NOMO-1 (cell line): ENCODE data around the gene CHORDC1.
"Not testable (repeated sequence)": the region's sequence is repeated elsewhere in the genome, so short reads cannot be mapped to it uniquely, and the experiment has no call there.

Source experiments
- DNase-seq, 2 experiments: peaks; one replicate each; lab custom pipeline; 2025; ENCODE audit not compliant: unreplicated experiment in 2 of 2; lab: John Stamatoyannopoulos, UW

CHORDC1 gene

DNA sequence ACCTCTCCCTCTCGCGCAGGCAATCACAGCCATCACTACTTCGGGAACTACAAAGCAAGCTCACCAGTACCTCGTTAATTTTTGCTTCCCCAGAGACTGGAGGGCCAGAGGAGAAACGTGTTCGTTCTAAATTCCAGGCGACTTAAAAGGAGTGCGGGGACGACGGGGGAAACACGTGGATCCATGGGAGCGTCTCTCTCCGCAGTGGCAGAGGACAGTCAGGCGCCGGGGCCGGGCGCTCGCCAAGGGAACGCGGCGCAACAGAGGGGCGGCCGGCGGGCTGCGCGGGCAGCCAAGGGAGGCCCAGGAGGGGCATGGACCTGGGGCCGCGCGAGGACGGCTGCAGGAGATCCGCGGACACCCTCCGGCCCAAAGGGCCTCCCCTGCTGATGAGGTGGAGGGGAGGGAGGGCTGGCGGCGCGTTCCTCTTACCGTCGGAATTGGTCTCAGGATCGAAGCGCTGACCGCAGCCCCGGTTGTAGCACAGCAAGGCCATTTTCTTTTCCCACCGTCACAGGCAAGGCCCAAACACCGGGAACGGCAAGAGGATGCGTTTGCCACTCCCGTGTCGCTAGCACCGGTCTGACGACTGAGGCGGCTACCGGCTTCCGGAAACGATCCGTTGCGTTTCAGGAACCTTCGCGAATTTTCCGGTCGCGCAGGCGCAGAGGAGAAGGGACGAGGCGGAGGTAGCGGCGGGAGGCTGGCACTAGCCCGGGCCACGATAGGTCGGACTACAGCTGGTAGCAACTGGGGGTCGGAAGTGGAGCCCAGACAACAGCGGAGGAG lies at the start of gene CHORDC1:
Gene CHORDC1 (minus strand): TSS at position 591 of the 789 bp plus-strand sequence. CDS start 95 bp downstream, at position 496.
- peak; percentile 78 to 82 for DNase-seq

DNA sequence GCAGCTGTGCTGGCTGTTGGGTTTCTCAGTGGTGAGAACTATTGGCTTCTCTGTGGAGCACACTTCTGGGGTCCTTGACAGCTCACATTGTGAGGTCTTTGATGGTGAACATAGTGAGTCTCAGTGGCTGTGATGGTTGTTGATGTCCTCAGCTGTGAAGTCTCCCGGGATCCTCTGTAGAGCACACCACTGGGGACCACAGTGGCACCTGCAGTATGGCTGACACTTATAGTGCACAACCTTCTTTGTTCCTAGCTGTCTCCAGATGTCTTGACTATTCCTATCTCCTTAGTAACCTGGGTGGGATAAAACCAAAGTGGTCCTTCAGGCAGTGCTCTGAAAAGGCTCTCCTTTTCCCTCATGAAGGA lies 34.3 kb upstream of the CHORDC1 start:
- DNase-seq, result no peak

DNA sequence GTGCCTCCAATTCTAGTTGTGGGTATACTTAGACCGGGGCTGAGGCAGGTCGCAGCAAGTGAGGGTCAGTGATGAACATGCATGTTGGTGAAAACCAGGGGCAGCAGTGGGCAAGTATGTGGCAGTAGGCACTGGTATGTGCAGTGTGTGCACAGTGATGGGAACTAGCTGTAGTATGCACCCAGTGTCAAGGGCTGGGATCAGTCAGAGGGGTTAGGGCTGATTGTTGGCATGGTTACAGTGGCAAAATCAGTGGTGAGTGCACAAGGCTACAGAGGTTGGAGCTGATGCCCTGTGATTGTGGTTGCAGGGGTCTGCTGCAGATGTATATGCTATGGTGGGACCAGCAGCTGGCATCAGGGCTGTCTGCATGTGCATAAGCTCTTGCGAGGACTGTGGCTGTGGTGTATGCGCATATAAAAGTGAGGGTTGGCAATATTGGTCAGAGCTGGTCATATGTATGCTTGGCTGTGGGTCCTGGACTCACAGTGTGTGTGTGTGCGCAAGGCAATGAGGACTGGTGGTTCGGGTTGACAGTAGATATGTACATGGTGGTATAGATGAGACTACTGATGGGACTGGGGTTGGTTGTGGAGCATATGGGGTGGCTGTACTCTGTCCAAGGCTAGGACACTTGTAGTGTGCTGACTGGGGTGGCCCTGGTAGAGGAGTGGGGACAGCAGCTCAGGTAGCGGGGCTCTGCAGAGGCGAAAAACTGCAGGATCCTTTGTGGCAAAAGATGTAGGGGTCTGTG lies 33.7 kb upstream of the CHORDC1 start:
- no peak for DNase-seq

DNA sequence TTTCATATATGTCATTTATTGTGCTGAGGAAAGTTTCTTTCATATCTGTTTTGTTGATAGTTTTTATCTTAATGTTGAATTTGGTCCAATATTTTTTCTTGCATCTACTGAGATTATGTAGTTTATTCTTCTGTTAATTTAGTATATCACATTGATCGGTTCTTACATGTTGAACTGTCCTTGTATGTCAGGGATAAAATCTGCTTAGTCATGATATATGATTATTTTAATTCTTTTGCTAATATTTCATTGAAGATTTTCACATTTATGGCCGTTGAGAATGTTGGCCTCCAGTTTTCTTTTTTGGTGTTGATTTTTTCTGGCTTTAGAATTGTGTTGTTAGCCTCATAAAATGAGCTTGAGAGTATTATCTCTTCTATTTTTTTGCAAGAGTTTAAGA lies 31.2 kb upstream of the CHORDC1 start:
- DNase-seq, result no peak

DNA sequence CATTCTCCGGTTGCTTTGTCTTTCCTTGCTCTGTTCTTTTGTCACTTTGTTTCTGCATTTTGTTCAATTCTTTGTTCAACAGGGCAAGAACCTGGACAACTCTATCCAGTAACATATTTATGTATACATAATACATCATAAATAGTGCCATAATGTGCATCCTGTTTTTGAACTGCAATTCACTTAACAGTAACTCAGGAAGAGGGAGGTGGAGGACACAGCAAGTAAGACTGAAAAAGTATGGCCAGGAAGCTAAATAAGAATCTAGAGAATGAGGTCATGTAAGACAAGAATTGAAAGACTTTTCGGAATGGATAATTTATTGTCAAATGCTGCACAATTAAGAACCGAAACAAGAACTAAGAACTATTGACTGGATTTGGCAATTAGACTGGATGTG lies 29.2 kb upstream of the CHORDC1 start:
- DNase-seq, result peak; percentile 18 to 62

DNA sequence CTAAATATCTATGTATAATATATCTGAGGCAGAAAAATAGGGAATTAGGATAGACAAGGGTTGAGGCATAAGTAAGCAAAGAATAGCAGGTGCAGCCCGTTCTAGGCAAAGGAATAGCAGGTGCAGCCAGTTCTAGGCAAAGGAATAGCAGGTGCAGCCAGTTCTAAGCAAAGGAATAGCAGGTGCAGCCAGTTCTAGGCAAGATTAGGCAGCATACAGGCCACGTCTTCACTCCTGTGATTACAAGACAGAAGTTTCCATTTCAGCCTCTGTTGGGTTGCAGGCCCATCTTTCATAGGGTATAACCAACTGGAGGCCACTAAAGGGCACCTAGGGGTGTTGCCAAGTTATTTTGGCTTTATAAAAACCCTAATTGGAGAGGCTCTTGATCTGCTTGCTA lies 28.8 kb upstream of the CHORDC1 start:
- DNase-seq, result no peak

DNA sequence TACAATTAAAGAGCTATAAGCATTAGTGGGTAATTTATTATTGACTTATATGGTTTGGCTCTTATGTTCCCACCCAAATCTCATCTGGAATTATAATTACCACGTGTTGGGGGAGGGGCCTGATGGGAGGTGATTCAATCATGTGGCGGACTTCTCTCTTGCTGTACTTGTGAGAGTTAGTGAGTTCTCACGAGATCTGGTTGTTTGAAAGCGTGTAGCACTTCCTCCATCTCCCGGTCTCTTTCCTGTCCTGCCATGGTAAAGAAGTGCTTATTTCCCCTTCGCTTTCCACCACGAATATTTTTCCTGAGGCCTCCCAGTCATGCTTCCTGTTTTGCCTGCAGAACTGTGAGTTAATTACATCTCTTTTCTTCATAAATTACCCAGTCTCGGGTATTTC lies 28.1 kb upstream of the CHORDC1 start:
- DNase-seq, result peak; percentile 8 to 21

DNA sequence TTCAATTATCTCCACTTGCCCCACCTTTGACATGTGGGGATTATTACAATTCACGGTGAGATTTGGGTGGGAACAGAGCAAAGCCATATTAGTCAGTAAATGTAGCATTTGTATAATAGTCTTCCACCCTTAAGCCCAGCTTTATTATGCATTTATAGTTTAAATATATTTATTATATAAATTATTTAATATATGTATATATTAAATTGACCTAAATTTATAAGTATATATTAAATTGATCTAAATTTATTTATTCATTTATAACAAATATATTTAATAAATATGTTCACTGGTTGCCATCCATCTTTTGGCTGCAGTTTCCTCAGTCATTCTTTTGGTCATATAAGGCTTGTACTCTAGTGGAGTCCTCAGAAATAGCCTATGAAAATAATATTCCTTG lies 23.6 kb upstream of the CHORDC1 start:
- no peak for DNase-seq

DNA sequence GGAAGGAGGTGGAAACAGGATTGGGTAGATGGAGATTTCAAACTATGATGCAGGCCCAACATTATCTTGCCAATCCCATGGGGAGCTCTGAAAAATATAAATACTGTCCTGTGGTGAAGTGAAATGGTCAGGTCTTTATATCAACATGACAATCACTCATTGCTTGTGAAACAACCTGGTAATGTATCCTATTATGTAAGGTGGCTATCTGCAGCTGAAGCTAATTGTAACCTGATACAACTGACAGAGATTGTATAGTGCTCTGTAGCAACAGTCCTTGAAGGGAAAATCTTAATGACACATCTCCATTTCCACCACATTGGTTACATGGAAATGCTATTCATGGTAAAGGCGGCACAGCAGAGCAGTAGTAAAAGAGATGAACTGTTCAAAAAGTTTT lies 20.7 kb upstream of the CHORDC1 start:
- DNase-seq, result no peak

DNA sequence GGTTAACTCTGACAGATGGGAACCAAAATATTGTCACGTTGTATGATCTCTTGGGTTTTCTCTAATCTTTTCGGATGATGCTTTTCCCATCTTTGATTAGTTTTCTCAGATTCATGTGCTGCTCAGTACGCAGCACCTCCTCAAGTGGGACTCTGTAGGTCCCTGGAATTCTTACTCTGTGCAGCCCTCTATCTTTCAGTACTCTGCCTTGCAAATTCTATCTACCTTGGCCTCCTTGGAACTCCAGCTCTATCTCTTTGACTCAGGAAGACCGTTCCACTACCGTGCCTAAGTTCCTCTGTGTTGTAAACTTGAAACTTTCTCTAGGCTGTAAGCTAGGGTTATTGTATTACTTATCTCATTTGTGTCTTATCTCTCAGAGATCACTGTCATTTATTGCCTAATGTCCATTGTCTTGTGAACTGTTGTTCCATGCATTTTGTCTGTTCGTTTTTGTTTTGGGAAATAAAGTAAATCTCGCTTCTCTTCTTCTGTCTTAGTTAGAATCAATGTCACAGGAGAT lies 20.1 kb upstream of the CHORDC1 start:
- DNase-seq, result no peak

DNA sequence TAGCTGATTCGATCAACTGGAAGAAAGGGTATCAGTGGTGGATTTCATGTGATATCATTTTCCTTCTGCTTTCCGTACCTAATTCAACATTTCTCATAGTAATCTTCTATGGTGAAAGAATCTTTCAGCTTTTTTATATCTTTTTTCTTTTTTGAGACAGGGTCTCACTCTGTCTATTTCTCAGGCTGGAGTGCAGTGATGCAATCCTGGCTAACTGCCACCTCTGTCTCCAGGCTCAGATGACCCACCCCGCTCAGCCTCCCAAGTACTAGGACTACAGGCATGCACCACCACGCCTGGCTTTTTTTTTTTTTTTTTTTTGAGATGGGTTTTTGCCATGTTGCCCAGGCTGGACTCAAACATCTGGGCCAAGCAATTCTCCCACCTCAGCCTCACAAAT lies 18.6 kb upstream of the CHORDC1 start:
- DNase-seq, result no peak

DNA sequence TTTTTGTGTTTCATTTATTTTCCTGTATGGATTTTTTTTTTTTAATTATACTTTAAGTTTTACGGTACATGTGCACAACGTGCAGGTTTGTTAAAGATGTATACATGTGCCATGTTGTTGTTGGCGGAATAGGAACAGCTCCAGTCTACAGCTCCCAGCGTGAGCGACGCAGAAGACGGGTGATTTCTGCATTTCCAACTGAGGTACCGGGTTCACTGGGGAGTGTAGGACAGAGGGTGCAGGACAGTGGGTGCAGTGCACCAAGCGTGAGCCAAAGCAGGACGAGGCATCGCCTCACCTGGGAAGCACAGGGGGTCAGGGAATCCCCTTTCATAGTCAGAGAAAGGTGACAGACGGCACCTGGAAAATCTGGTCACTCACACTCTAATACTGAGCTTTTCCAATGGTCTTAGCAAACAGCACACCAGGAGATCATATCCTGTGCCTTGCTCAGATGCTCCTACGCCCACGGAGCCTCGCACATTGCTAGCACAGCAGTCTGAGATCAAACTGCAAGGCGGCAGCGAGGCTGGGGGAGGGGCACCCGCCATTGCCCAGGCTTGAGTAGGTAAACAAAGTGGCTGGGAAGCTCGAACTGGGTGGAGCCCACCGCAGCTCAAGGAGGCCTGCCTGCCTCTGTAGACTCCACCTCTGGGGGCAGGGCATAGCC lies 17.3 kb upstream of the CHORDC1 start:
- not testable (repeated sequence) for DNase-seq

DNA sequence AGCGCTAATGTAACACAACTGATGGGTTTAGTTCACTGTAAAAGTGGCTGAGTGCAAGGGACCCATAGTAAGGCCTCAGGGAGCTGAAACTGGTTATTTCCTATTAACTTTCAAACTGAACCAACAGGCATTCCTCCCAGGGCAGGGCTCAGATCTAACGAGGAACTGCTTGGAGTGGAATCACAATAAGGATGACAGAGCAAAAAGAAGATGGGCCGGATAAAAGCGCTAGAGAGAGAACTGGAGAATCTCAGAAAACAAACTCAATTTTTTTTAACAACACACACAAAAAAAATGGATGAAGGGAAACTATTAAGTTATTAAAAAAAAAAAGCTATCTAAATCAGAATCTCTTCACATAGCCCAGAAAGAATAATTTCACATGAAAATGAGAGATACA lies 14.2 kb upstream of the CHORDC1 start:
- DNase-seq, result no peak

DNA sequence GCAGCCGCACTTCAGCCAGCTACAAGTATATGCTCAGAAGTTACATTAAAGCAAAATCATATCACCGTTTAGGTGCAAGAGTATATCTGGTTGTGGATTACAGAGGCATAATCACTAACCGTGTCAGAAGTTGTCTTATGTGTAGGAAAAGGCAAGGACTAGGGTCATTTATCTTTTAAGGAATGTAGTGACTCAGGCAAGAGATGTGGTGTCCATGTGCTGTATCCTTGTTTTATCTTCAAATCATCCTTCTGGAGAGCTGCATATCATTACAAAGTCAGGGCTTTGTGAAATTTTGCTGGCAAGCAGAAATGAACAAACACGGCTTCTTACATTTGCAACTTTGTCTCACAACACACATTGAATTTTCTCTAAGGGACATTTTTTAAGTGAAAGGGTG lies 12.7 kb upstream of the CHORDC1 start:
- DNase-seq, result no peak

DNA sequence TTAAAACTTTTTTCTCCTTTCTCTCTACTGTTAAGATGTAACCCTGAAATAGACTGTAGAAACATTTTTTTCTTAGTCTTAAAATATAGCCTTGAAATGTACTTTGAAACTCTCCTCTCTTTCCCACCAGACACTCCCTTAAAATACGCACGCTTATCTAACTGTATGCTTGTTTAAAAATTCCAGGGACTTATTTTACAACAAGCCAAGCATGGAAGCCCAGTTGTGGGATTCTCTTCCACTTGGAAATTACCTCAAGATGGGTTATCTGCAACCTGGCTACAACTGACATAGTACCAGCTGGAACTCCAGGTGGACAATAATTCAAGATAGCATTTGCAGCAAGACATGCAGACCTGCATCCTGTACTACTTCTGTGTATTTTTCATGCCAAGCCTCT lies 12.1 kb upstream of the CHORDC1 start:
- DNase-seq, result no peak

DNA sequence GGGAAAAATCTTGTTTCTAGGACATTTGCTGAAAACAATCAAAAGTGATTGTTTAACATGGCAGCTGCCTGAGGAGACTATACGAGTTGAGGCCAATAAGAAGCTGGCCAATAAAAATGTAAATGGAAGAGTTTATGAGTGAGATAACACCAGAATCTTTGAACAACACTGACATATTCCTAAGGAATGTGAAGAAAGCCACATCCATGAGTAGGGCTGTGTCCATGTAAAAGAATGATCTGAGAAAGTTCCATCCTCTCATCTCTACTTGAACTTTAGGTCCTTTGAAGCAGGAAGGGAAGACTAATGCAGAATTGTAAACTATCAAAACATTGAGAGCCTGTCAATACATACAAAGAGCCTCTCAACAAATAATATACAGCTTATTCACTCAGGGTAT lies 6.9 kb upstream of the CHORDC1 start:
- no peak for DNase-seq

DNA sequence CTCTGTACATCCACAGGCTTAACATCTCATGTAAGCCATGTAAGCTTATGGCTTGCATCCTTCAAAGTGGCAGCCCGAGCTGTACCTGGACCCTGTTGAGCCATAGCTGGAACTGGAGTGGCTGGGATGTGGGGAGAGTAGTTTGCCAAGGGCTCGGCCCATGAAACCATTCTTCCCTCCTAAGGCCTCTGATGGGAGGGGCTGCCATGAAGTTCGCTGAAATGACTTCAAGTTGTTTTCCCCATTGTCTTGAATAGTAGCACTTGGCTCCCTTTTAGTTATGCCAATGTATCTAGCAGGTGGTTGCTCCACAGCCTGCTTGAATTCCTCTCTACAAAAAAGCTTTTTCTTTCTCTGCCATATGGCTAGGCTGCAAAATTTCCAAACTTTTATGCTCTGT lies 5.2 kb upstream of the CHORDC1 start:
- DNase-seq, result no peak

DNA sequence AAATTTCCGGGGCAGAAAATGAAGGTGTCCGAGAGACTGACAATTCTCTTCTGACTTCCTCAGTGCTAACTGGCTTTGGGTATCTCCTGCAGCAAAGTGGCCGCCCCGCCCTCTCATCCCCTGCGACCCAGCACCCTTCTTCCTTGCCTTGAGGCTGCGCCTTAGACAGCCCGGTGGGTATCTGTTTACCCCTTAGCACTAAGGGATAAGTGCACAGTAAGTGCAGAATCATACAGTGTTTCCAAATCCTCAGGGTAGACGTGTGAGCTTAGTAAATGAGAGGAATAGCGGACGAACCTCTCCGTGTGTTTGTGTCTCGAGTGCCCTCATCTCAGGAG lies 368 bp upstream of the CHORDC1 start:
- peak in 1 of 2 experiments; percentile 33 for DNase-seq

DNA sequence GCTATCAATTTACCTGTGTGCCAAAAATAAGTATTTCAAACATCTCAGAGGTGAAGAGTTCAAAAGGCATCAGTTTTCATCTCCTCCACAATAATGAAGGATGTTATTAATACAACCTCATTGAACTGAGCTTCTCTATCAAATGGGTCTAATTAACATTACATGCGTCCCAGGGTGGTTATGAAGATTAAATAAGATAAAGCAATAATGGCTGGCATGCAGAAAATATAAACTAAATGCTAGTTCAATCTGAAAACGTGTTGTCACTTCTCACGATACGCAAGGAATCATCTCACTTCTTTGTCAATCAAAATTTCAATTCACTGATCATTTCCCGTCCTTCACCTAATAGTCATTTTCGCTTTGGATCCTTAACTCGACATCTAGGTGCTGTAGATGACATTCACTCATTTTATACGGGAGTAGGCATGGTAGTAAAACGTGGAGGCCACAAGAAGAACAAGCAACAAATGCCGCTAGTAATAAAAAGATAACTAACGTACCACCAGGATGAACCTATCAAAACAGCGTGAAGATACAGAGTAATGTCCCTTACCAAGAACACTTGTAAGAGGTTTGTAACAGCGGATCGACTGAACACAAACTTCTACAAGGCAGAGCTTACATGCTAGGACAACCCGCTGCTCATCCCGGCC lies 918 bp downstream of the CHORDC1 start:
- peak in 1 of 2 experiments; percentile 12 for DNase-seq

DNA sequence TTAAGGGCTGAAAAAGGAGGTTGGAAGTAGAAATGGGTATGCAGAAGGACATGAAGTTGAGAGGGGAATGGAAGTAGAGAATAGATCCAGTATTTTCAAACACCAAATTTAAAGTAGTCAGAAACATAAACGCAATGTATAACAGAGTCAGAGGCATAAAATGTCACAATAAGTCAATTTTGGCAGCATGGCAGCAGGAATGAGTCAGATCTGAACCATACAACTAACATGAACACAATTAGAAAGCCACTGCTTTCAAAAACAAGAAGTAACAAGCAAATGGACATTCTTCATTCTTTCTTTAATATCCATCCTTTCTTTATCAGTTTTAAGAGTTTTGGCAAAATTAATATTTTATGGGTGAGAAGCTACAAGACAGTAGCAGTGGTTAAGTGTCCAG lies 2.5 kb downstream of the CHORDC1 start:
- peak in 1 of 2 experiments; percentile 65 for DNase-seq

DNA sequence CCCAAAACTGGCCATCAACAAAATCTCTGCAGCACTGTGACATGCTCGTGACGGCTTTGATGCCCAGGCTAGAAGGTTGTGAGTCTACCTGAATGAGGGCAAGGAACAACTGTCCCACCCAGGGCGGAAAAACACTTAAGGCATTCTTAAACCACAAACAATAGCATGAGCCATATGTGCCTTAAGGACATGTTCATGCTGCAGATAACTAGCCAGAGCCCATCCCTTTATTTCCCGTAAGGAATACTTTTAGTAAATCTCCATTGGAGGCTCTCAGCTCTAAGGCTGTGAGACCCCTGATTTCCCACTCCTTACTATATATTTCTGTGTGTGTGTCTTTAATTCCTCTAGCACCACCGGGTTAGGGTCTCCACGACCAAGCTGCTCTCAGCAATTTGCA lies 3.4 kb downstream of the CHORDC1 start:
- no peak for DNase-seq
